GM06990 (cell line): ENCODE results near the gene C1orf210.

Experiments used
- DNase-seq: peaks from one replicate; pipeline ENCODE4 v3.0.0-alpha.2; 2011; ENCODE audit not compliant: insufficient read length; ENCODE audit errors: extremely low read depth
- H3K27me3 ChIP-seq: replicated peaks from 2 replicates; pipeline ENCODE4 v1.6.0; 2011; ENCODE audit warnings: low read length; ENCODE audit not compliant: control insufficient read depth, insufficient read depth
- H3K36me3 ChIP-seq: 2 replicates; pipeline ENCODE4 v1.5.1; 2011; ENCODE audit warnings: low read length; ENCODE audit not compliant: control insufficient read depth, insufficient read depth
- H3K4me3 ChIP-seq: replicated peaks from 2 replicates; pipeline ENCODE4 v1.5.1; 2011; ENCODE audit warnings: low read depth, mild to moderate bottlenecking, control low read depth, low read length
- TF ChIP-seq, protein P1 (sequence below): IDR thresholded peaks from 2 replicates; pipeline ENCODE4 v1.5.1; 2011; ENCODE audit warnings: low read length, control low read depth, mild to moderate bottlenecking, inconsistent platforms; ENCODE audit not compliant: insufficient read depth, poor library complexity, severe bottlenecking

Gene C1orf210

DNA sequence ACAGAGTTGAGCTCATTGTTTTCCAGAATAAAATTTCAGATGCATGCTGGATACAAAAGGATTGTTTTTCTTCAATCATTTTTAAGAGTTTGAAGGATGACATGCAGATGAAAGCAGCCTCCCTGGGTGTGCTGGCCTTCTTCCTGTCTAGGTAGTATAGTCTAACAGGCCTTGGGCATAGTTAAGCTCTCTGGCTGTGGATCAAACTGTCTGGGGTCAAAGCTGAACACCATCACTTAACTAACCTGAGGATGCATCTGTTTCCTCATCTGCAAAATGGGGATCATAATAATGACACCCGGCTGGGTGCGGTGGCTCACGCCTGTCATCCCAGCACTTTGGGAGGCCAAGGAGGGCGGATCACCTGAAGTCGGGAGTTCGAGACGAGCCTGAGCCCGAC lies 9.4 kb upstream of the C1orf210 start:
- Histone ChIP-seq H3K36me3 (no peaks in the 10 kb centered on the region), H3K4me3 (no peak overlapping the region), H3K27me3 (no peaks in the 10 kb centered on the region)
- no peak for DNase-seq
- TF ChIP-seq, protein P1, sequence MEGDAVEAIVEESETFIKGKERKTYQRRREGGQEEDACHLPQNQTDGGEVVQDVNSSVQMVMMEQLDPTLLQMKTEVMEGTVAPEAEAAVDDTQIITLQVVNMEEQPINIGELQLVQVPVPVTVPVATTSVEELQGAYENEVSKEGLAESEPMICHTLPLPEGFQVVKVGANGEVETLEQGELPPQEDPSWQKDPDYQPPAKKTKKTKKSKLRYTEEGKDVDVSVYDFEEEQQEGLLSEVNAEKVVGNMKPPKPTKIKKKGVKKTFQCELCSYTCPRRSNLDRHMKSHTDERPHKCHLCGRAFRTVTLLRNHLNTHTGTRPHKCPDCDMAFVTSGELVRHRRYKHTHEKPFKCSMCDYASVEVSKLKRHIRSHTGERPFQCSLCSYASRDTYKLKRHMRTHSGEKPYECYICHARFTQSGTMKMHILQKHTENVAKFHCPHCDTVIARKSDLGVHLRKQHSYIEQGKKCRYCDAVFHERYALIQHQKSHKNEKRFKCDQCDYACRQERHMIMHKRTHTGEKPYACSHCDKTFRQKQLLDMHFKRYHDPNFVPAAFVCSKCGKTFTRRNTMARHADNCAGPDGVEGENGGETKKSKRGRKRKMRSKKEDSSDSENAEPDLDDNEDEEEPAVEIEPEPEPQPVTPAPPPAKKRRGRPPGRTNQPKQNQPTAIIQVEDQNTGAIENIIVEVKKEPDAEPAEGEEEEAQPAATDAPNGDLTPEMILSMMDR: no peak

DNA sequence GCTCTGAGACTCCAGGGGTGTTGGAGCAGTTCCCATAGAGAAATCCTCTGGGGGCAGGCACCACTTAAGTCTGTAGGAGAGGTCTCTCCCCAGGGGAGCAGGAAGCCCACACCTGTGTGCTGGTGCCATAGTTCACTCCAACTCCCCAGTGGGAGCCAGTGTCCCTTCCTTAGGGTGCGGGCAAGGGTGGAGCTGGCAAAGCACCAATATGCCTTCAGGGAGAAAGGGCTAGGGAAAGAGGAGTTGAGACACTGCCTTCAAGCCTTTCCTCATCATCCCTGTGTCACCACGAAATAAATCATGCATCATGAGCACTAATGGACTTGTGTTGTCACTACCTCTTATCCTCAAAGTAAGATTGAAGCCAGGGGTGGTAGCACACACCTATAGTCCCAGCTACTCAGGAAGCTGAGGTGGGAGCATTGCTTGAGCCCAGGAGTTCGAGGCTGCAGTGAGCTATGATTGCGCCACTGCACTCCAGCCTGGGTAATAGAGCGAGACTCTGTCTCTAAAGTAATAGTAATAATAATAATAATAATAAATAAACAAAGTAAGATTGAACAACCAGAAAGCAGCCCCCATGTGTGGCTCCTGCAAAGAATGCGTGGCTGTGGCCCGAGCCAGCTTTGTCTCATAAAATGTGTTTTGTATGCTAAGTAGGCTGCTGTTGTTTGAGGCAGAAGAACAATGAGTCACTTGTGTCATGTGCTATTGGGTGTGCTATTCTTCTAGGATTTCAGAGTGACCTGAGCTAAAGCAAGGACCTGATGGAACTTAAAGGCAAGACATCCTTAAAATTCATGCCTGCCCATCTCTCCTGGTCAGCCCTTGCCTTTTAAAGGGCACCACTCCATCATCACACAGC lies 8.7 kb upstream of the C1orf210 start:
- H3K4me3 ChIP-seq: no peak overlapping the region
- no peak for DNase-seq
- H3K36me3 ChIP-seq: no peaks in the 10 kb centered on the region
- H3K27me3 ChIP-seq: no peaks in the 10 kb centered on the region
- TF ChIP-seq, protein P1: no peak

- Histone ChIP-seq H3K4me3 (no peak overlapping the region), H3K36me3 (no peaks in the 10 kb centered on the region), H3K27me3 (no peaks in the 10 kb centered on the region)
- no peak for DNase-seq
- TF ChIP-seq, protein P1: no peak
Observed at GRCh38 chr1:43293176-43293575, 7.8 kb upstream of the C1orf210 start.

GRCh38 chr1:43292679-43293078 lies 7.3 kb upstream of the C1orf210 start:
- TF ChIP-seq, protein P1: no peak
- H3K36me3 ChIP-seq: no peaks in the 10 kb centered on the region
- no peak overlapping the region for H3K4me3 ChIP-seq
- no peaks in the 10 kb centered on the region for H3K27me3 ChIP-seq
- DNase-seq: no peak

DNA sequence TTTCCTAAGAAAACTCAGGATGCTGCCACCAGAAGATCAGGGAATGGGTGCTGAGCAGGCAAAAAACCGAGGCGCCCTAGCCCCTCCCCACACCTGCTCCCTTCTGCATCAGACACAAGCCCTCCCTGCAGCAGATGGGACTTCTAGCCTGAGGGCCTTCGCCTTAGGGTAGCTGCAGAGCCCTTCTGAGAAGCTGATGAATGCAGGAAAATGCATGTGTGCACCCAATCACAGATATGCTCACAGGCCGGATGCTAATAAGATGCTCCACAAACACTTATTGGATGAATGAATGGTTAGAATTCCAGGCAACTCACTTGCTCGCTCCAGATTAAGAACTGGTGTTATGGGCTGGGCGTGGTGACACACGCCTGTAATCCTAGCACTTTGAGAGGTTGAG lies 6.8 kb upstream of the C1orf210 start:
- Histone ChIP-seq H3K4me3 (no peak overlapping the region), H3K36me3 (no peaks in the 10 kb centered on the region), H3K27me3 (no peaks in the 10 kb centered on the region)
- DNase-seq: no peak
- TF ChIP-seq, protein P1: no peak
